GM23338 (cell line): ENCODE data around the gene GPHN.

Experiments
- CREB1 ChIP-seq: fragments of 250-450 bp; sonication (Bioruptor Pico); IDR thresholded peaks from 2 replicates; pipeline ENCODE4 v1.5.0; 2020; ENCODE audit warnings: low read depth, mild to moderate bottlenecking, moderate library complexity
- EZH2phosphoT487 ChIP-seq: fragments of 200-600 bp; sonication (generic); IDR thresholded peaks from one replicate; pipeline ENCODE4 v1.8.1; 2018; ENCODE audit warnings: antibody characterized with exemption; ENCODE audit not compliant: unreplicated experiment
- JUNB ChIP-seq: IDR thresholded peaks from one replicate; pipeline ENCODE4 v1.6.1; 2016; ENCODE audit warnings: antibody characterized with exemption; ENCODE audit not compliant: unreplicated experiment
- POLR2AphosphoS5 ChIP-seq: IDR thresholded peaks from 2 replicates; pipeline ENCODE4 v1.6.1; 2016; ENCODE audit warnings: antibody characterized with exemption, low read depth
- ZNF114 ChIP-seq: fragments of 250-450 bp; sonication (Bioruptor Pico); IDR thresholded peaks from 2 replicates; pipeline ENCODE4 v1.5.0; 2020; ENCODE audit warnings: mild to moderate bottlenecking, moderate library complexity
- ZNF331 ChIP-seq: fragments of 250-450 bp; sonication (Bioruptor Pico); IDR thresholded peaks from 2 replicates; pipeline ENCODE4 v1.5.0; 2020; ENCODE audit warnings: low read depth, mild to moderate bottlenecking, moderate library complexity
- TF ChIP-seq, protein P1 (sequence below), 2 experiments: fragments of 200-600 bp in 1 of 2; sonication (generic) in 1 of 2; conservative IDR thresholded peaks; 2 replicates each; pipeline versions ENCODE4 v1.5.1 to v1.6.1; 2016 to 2017; ENCODE audit warnings: antibody characterized with exemption in 2 of 2, low read depth in 2 of 2, mild to moderate bottlenecking in 2 of 2, moderate library complexity in 1 of 2
- TF ChIP-seq, protein P2 (sequence below): IDR thresholded peaks from one replicate; pipeline ENCODE4 v1.6.1; 2018; ENCODE audit warnings: antibody characterized with exemption; ENCODE audit not compliant: unreplicated experiment

DNA sequence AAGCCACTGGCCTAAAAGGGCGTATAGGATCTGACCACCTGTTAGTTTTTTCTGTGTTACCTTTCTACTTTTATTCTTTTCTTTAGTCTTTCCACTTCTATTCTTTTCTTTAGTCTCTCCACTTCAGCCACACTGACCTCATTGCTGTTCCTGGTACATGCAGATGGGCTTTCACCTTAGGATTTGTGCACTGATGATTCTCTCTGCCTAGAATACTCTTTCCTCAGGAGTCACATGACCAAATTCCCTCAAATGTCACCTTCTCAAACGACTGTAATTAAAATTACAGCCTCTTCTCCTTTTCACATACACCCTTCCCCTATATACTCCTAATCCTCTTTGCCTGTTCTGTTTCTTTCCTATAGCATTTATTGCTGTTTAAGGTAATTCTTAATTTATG is 36.0 kb downstream of the GPHN start:
- no peak for TF ChIP-seq CREB1
- TF ChIP-seq JUNB: no peak
- no peak for TF ChIP-seq POLR2AphosphoS5
- no peak for TF ChIP-seq EZH2phosphoT487
- TF ChIP-seq ZNF331 (CRISPR knock-in tag): no peak
- no peak for TF ChIP-seq ZNF114
- TF ChIP-seq, protein P1, sequence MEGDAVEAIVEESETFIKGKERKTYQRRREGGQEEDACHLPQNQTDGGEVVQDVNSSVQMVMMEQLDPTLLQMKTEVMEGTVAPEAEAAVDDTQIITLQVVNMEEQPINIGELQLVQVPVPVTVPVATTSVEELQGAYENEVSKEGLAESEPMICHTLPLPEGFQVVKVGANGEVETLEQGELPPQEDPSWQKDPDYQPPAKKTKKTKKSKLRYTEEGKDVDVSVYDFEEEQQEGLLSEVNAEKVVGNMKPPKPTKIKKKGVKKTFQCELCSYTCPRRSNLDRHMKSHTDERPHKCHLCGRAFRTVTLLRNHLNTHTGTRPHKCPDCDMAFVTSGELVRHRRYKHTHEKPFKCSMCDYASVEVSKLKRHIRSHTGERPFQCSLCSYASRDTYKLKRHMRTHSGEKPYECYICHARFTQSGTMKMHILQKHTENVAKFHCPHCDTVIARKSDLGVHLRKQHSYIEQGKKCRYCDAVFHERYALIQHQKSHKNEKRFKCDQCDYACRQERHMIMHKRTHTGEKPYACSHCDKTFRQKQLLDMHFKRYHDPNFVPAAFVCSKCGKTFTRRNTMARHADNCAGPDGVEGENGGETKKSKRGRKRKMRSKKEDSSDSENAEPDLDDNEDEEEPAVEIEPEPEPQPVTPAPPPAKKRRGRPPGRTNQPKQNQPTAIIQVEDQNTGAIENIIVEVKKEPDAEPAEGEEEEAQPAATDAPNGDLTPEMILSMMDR (conservative IDR thresholded peaks at IDR 0.05; ENCODE audit: low read depth in 2 of 2): no peak
- TF ChIP-seq, protein P2, sequence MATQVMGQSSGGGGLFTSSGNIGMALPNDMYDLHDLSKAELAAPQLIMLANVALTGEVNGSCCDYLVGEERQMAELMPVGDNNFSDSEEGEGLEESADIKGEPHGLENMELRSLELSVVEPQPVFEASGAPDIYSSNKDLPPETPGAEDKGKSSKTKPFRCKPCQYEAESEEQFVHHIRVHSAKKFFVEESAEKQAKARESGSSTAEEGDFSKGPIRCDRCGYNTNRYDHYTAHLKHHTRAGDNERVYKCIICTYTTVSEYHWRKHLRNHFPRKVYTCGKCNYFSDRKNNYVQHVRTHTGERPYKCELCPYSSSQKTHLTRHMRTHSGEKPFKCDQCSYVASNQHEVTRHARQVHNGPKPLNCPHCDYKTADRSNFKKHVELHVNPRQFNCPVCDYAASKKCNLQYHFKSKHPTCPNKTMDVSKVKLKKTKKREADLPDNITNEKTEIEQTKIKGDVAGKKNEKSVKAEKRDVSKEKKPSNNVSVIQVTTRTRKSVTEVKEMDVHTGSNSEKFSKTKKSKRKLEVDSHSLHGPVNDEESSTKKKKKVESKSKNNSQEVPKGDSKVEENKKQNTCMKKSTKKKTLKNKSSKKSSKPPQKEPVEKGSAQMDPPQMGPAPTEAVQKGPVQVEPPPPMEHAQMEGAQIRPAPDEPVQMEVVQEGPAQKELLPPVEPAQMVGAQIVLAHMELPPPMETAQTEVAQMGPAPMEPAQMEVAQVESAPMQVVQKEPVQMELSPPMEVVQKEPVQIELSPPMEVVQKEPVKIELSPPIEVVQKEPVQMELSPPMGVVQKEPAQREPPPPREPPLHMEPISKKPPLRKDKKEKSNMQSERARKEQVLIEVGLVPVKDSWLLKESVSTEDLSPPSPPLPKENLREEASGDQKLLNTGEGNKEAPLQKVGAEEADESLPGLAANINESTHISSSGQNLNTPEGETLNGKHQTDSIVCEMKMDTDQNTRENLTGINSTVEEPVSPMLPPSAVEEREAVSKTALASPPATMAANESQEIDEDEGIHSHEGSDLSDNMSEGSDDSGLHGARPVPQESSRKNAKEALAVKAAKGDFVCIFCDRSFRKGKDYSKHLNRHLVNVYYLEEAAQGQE: no peak
